WTC11 (cell line): ENCODE measurements around the gene GPATCH8. TPM values are rescaled to one million over a fixed set of nuclear protein-coding genes. Genes with fewer than 3 reads are reported as not detected.

Experiments used
- ATAC-seq: fragments of 200-7000 bp; cut with Tn5 transposase; 2 replicates; pipeline ENCODE4 v1.10.0; 2021; ENCODE audit warnings: mild to moderate bottlenecking, moderate library complexity
- CTCF ChIA-PET: fragments of 300-600 bp; sonication (Branson Sonifier 250); formaldehyde crosslinking; loops from one replicate; lab custom pipeline; 2021; ENCODE audit warnings: antibody characterized with exemption; lab: Charles Lee
- POLR2A ChIA-PET: fragments of 350-600 bp; sonication (Branson Sonifier 250); formaldehyde crosslinking; loops from one replicate; lab custom pipeline; 2021; ENCODE audit warnings: antibody characterized with exemption; lab: Charles Lee
- DNase-seq: peaks from one replicate; pipeline ENCODE4 v3.0.0; 2021; ENCODE audit warnings: low spot score
- H3K27ac Mint-ChIP-seq: 2 replicates; pipeline ENCODE4 v1.8.0; 2021; ENCODE audit warnings: mixed read lengths
- H3K27me3 Mint-ChIP-seq: 2 replicates; pipeline ENCODE4 v1.8.0; 2021; ENCODE audit warnings: low read depth, mild to moderate bottlenecking, moderate library complexity, mixed read lengths
- H3K36me3 Mint-ChIP-seq: 2 replicates; pipeline ENCODE4 v1.8.0; 2021; ENCODE audit warnings: mixed read lengths
- H3K4me1 Mint-ChIP-seq: 2 replicates; pipeline ENCODE4 v1.8.0; 2022; ENCODE audit warnings: mixed read lengths
- H3K4me3 Mint-ChIP-seq: 2 replicates; pipeline ENCODE4 v1.8.0; 2021; ENCODE audit warnings: mild to moderate bottlenecking, moderate library complexity, mixed read lengths
- H3K9me3 Mint-ChIP-seq: 2 replicates; pipeline ENCODE4 v1.8.0; 2021; ENCODE audit warnings: mixed read lengths
- ATF3 ChIP-seq: sonication (generic); formaldehyde crosslinking; conservative IDR thresholded peaks from 2 replicates; pipeline ENCODE4 v1.8.1; 2022; ENCODE audit warnings: mild to moderate bottlenecking, missing genetic modification reagents
- CBFB ChIP-seq: sonication (generic); formaldehyde crosslinking; IDR thresholded peaks from 2 replicates; pipeline ENCODE4 v1.8.1; 2022; ENCODE audit warnings: mild to moderate bottlenecking, low read depth, missing genetic modification reagents
- CREB1 ChIP-seq: sonication (generic); formaldehyde crosslinking; IDR thresholded peaks from 2 replicates; pipeline ENCODE4 v1.8.0; 2023; ENCODE audit warnings: mild to moderate bottlenecking, missing genetic modification reagents
- E2F1 ChIP-seq: sonication (generic); formaldehyde crosslinking; IDR thresholded peaks from 2 replicates; pipeline ENCODE4 v1.8.0; 2022; ENCODE audit warnings: mild to moderate bottlenecking, missing genetic modification reagents
- ETV6 ChIP-seq: sonication (generic); formaldehyde crosslinking; IDR thresholded peaks from 2 replicates; pipeline ENCODE4 v1.8.1; 2022; ENCODE audit warnings: mild to moderate bottlenecking, missing genetic modification reagents
- FOXK1 ChIP-seq: sonication (generic); formaldehyde crosslinking; IDR thresholded peaks from 2 replicates; pipeline ENCODE4 v1.8.0; 2022; ENCODE audit warnings: mild to moderate bottlenecking, moderate library complexity, missing genetic modification reagents
- FOXP1 ChIP-seq: sonication (generic); formaldehyde crosslinking; IDR thresholded peaks from 2 replicates; pipeline ENCODE4 v1.8.0; 2022; ENCODE audit warnings: missing genetic modification reagents, mild to moderate bottlenecking, moderate library complexity, borderline replicate concordance
- GTF2I ChIP-seq: fragments of 250-450 bp; sonication (Bioruptor Pico); conservative IDR thresholded peaks from 2 replicates; pipeline ENCODE4 v1.4.0; 2021; ENCODE audit warnings: mild to moderate bottlenecking
- IRF2 ChIP-seq: sonication (generic); formaldehyde crosslinking; IDR thresholded peaks from 2 replicates; pipeline ENCODE4 v1.8.0; 2022; ENCODE audit warnings: low read depth, missing genetic modification reagents, borderline replicate concordance
- MAX ChIP-seq: sonication (generic); formaldehyde crosslinking; IDR thresholded peaks from 2 replicates; pipeline ENCODE4 v1.8.0; 2022; ENCODE audit warnings: mild to moderate bottlenecking, missing genetic modification reagents
- MLX ChIP-seq: sonication (generic); formaldehyde crosslinking; IDR thresholded peaks from 2 replicates; pipeline ENCODE4 v1.8.1; 2023; ENCODE audit warnings: mild to moderate bottlenecking, missing genetic modification reagents, moderate library complexity
- NFE2L1 ChIP-seq: sonication (generic); formaldehyde crosslinking; IDR thresholded peaks from 2 replicates; pipeline ENCODE4 v1.8.1; 2023; ENCODE audit warnings: missing genetic modification reagents
- NR3C1 ChIP-seq: sonication (generic); formaldehyde crosslinking; conservative IDR thresholded peaks from 2 replicates; pipeline ENCODE4 v1.8.1; 2023; ENCODE audit warnings: low read depth, mild to moderate bottlenecking, missing genetic modification reagents
- OVOL2 ChIP-seq: fragments of 250-450 bp; sonication (Bioruptor Pico); IDR thresholded peaks from 2 replicates; pipeline ENCODE4 v1.9.0; 2021; ENCODE audit warnings: mild to moderate bottlenecking, borderline replicate concordance
- PRRX2 ChIP-seq: fragments of 250-450 bp; sonication (Bioruptor Pico); IDR thresholded peaks from 2 replicates; pipeline ENCODE4 v1.8.0; 2021; ENCODE audit warnings: mild to moderate bottlenecking
- SOX15 ChIP-seq: fragments of 250-450 bp; sonication (Bioruptor Pico); IDR thresholded peaks from 2 replicates; pipeline ENCODE4 v1.9.0; 2021; ENCODE audit warnings: mild to moderate bottlenecking
- STAT6 ChIP-seq: sonication (generic); formaldehyde crosslinking; conservative IDR thresholded peaks from 2 replicates; pipeline ENCODE4 v1.8.1; 2023; ENCODE audit warnings: mild to moderate bottlenecking, low read depth, missing genetic modification reagents, moderate library complexity
- TEAD1 ChIP-seq: sonication (generic); formaldehyde crosslinking; IDR thresholded peaks from 2 replicates; pipeline ENCODE4 v1.8.0; 2022; ENCODE audit warnings: mild to moderate bottlenecking, missing genetic modification reagents
- ZBTB43 ChIP-seq: sonication (generic); formaldehyde crosslinking; IDR thresholded peaks from 2 replicates; pipeline ENCODE4 v1.8.1; 2023; ENCODE audit warnings: mild to moderate bottlenecking, missing genetic modification reagents
- total RNA-seq: library from RNA; stranded (reverse); gene quantifications from 3 replicates; pipeline ENCODE4 v1.2.3, GENCODE V29; 2021
- TF ChIP-seq, protein P1 (sequence below): sonication (generic); formaldehyde crosslinking; IDR thresholded peaks from 2 replicates; pipeline ENCODE4 v1.8.0; 2022; ENCODE audit warnings: mild to moderate bottlenecking, missing genetic modification reagents
- TF ChIP-seq, protein P2 (sequence below): fragments of 250-450 bp; sonication (Bioruptor Pico); conservative IDR thresholded peaks from 2 replicates; pipeline ENCODE4 v1.9.0; 2021; ENCODE audit warnings: mild to moderate bottlenecking

GPATCH8 gene
- total RNA-seq, 1 experiment from 2014 or later: 51.9 TPM

- POLR2A ChIA-PET: no interaction called here
- ATAC-seq (no peak), DNase-seq (no peak)
- no peak for TF ChIP-seq MLX (CRISPR knock-in tag)
- TF ChIP-seq FOXK1 (CRISPR knock-in tag): no peak
- TF ChIP-seq, protein P1, sequence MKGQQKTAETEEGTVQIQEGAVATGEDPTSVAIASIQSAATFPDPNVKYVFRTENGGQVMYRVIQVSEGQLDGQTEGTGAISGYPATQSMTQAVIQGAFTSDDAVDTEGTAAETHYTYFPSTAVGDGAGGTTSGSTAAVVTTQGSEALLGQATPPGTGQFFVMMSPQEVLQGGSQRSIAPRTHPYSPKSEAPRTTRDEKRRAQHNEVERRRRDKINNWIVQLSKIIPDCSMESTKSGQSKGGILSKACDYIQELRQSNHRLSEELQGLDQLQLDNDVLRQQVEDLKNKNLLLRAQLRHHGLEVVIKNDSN (CRISPR knock-in tag): no peak
- no peak for TF ChIP-seq E2F1
- TF ChIP-seq IRF2: no peak
- TF ChIP-seq ETV6 (CRISPR knock-in tag): no peak
- no peak for TF ChIP-seq CBFB
- TF ChIP-seq TEAD1: no peak
- TF ChIP-seq ZBTB43 (CRISPR knock-in tag): no peak
- no peak for TF ChIP-seq MAX (CRISPR knock-in tag)
- TF ChIP-seq SOX15 (CRISPR knock-in tag): no peak
- TF ChIP-seq OVOL2 (CRISPR knock-in tag): no peak
- no peak for TF ChIP-seq STAT6 (CRISPR knock-in tag)
- no peak for TF ChIP-seq NR3C1 (CRISPR knock-in tag)
- no peaks in the 10 kb centered on the region for H3K9me3 Mint-ChIP-seq
- H3K4me1 Mint-ChIP-seq: 0 out of 2 replicates have a peak, but pooled peaks cover 4% of the 10 kb centered on the region
- peaks cover 12% of the 10 kb centered on the region for H3K36me3 Mint-ChIP-seq
- CTCF ChIA-PET: no interaction called here
- peak overlapping the region; percentile 70; the same call in 1 of the 2 replicates for H3K27ac Mint-ChIP-seq
- H3K4me3 Mint-ChIP-seq: no peak overlapping the region
- H3K27me3 Mint-ChIP-seq: no peaks in the 10 kb centered on the region
Observed at GRCh38 chr17:44492706-44493272, 10.4 kb downstream of the GPATCH8 start.

DNA sequence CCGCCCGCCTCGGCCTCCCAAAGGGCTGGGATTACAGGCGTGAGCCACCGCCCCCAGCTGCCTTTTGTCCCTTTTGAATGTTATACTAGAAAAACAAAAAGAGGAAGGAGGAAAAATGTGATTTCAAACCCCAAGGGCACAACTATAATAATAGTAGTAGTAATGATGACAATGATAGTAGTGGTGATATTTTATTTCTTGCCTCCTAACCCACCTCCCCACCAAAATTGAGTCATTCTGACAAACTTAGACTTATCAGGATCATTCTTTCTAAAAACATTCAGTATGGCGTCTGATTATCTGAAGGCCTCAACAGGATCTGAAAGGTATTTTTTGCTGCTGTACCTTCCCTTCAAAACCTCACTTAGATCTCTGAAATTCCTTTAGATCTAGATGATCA lies 13.6 kb downstream of the GPATCH8 start:
- CTCF ChIA-PET: interaction anchor here (1.0 kb wide), 1 partner anchor 147 kb away, joined by 3 read pairs; no protein-coding TSS in a partner anchor
- no peak overlapping the region for H3K4me3 Mint-ChIP-seq

More for the DNA sequence above, 13.6 kb downstream of the GPATCH8 start:
- Mint-ChIP-seq H3K27ac (no peak overlapping the region; the same call in 1 of the 2 replicates), H3K9me3 (no peaks in the 10 kb centered on the region), H3K36me3 (peaks cover 15% of the 10 kb centered on the region), H3K27me3 (no peaks in the 10 kb centered on the region), H3K4me1 (peaks cover 23% of the 10 kb centered on the region)
- ATAC-seq (no peak), DNase-seq (no peak)
- POLR2A ChIA-PET: no interaction called here
- TF ChIP-seq NFE2L1 (CRISPR knock-in tag) (no peak), GTF2I (no peak), CREB1 (CRISPR knock-in tag) (no peak), ATF3 (CRISPR knock-in tag) (no peak), PRRX2 (no peak), FOXP1 (no peak)
- TF ChIP-seq, protein P2, sequence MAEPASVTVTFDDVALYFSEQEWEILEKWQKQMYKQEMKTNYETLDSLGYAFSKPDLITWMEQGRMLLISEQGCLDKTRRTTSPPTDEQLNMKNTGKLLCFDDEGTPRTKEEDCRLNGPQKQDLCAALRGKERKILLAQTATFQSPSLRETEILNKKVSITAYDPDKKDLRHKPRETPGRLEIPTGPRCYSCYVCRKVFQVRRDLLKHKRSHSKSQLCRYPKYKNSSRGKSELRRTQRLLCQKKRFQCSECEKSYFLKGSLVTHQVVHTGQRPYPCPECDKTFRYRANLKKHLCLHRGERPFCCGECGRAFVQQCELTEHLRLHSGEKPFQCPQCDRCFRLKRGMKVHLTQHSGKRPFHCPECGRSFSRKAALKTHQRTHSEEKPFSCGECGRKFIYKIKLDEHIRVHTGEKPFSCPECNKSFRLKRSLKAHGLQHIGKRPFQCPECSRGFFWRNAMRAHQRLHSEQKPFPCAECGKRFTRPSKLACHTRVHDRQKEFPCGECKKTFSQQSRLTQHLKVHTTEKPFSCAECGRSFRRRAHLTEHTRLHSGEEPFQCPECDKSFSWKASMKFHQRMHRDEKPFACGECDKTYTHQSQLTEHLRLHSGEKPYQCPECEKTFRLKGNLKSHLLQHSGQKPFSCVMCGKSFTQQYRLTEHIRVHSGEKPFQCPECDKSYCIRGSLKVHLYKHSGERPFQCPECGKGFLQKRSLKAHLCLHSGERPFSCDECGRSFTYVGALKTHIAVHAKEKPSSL (CRISPR knock-in tag): no peak
